Activated CD8-positive, alpha-beta memory T cell treated with anti-CD3 and anti-CD28 coated beads, Interleukin-2, amount 50 U/mL, for 1 hour (primary cell): ENCODE measurements around the gene SPATA19.

Experiments used
- DNase-seq: peaks from one replicate; pipeline ENCODE4 v3.0.0-alpha.2; 2020; ENCODE audit errors: extremely low read depth

Gene SPATA19

DNA sequence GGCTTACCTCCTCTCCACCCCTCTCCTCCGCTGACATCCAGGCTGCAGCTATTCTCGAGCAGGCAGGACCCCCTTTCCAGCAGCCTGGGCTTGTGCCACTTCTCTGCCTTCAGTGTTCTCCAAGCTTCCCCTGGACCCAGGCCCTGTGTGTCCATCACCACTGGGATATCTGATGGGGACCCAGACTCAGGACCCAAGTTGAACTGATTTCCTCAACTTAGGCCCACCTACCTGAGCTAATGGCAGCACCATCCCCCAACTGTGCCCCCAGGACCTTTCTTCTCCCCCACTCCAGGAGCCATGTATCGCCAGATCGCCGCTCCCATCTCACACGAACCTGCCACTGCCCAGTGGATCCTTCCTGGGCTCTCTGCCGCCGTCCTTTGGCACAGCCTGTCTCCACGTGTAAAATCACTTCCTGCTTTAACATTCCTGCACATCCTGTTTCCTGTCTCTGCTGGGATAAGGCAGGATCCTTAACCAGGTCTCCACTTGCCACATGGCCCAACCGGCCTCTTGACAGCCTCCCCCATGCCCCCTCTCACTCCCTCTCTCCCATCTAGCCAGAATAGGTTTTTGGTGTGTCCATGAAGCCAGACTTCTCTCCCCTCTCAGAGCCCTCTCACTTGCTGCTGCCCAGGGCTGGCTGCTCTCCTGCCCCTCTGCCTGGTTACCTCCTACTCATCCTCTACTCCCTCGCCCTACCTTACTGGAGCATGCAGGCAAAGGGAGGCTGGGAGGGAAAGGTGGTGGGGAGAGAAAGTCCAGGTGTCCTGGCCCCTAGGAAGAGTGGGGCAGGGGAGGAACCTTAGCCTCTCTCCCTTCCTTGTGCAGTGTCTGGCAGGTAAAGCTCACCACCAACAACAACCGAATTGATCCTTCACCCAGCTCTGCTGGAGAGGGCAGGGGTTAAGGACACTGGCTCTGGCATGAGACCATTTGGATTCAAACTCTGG lies 9.4 kb downstream of the SPATA19 start:
- DNase-seq = no peak

GRCh38 chr11:133834682-133835592 lies 10.4 kb downstream of the SPATA19 start:
- no peak for DNase-seq

GRCh38 chr11:133833898-133834681 lies 11.2 kb downstream of the SPATA19 start:
- DNase-seq = no peak

DNA sequence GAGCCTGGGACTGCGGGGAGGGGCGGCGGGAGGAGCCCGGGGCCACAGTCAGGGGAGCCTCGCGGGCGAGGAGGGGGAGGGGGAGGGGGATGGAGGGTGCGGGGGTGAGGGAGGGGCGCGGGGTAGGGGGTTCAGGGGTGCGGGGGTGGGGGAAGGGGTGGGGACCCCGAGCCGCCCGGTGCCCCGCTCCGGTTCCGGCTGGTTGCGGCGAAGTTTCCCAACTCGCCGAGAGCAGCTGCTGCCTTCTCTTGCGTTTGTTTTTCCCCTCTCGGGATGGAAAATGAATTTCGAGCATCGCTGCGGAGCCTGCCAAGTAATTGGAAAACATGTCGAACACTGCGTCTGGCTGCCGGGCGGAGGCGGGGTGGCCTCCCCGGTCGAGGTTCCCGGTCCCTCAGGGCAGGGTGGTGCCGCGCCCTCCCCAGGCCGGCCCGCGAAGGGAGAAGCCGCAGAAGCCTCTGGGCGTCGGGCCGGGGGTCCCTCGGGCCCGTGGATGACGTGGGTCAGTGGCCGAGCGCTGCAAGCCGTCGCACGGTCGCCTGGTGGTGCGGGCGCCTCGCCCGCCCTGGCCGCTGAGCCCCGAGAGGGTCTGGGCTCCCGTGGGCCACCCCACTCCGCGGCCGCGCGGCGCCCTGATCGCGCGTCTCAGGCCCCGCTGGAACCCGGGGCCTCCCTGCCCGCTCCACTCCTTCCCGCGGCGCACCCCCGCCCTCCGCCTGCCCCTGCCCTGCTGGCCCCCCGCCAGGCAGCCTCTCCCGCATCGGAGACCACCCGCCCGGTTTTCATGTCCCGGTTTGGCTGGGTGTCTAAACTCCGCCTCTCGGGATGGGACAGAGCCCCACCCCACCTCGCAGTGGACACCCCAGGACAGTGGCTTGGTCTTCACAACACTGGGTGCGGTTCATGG lies 12.1 kb downstream of the SPATA19 start:
- DNase-seq = no peak

- DNase-seq = no peak
These were observed 13.0 kb downstream of the SPATA19 start for GRCh38 chr11:133832096-133832990.

DNA sequence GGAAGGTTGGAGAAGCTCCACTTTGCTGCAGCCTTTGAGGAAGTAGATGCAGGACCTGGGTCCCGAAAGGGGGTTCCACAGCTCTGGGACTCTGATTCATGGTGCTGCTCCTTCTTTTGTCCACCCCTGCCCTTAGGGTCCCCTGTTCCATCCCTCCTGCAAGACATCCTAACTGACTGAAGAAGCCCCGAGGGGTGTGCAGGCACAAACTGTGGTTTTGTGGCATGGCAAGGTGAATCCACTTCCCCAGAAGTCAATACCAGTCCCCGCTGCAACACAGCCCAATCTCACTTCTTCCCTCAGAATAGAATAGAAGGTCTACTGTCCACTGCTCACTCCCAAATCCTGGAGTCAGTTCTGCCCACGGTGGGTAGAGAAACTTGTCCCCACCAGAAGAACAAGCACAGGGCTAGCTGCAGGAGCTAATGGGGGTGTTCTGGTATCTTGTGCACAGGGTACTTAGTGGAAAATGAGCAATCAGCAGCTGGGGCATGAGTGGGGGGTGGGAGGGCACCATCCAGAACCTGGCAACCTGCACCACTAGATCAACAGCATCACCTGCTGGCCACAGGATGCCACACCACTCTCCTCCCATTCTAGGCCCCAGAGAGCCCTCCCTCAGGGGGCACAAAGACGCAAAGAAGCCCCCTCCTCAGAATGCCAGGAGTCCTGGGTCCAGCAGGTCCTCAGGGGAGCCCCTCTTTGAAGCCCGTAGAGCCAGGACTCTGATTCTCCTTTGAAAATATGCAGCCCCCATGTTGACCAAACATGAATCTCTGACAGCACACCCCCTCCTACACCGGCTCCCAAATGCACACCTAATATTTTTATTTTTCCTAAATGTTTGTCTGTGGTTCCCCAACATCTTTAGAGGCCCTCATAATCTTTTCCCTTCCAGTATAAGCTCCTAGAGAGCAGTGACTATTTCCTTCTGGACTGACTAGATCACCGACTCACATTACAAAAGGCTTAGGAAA lies 14.1 kb downstream of the SPATA19 start:
- no peak for DNase-seq

DNA sequence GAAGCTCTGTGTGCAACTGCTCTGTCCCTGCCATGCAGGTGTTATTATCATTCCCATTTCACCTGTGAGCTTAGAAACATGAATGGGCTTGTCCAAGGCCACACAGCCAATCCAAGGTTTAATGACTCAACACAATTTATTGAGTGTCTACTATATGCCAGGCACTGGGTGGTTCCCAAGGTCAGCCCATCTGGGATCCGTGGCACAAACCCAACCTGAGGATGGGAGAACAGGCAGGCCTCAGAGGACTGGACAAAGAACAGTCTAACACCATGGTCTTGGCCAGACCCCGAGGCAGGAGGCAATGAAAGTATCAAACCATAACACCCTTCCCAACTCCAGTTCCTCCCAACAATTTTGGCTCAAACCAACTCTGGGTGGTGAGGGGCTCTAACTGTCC lies 15.7 kb downstream of the SPATA19 start:
- no peak for DNase-seq

GRCh38 chr11:133828871-133829270 lies 16.4 kb downstream of the SPATA19 start:
- DNase-seq = no peak

DNA sequence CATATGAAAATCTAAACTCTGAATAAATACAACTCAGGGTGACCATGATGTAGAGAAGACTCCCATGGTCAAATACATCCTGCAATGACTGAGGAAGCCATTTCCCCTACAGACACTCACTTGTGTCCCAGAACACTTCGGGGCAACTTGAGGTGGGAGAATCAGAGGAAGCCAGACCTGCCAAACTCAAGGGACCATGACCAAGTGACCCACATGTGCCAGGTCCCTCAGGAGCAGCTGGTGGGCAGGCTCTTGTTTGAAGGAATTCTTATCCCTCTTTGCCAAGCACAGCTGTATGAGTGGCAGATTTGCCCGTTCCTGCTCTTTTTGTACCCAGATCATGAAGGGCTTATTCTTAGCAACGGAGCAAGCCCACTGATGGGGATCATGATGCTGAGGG lies 17.8 kb downstream of the SPATA19 start:
- no peak for DNase-seq

DNA sequence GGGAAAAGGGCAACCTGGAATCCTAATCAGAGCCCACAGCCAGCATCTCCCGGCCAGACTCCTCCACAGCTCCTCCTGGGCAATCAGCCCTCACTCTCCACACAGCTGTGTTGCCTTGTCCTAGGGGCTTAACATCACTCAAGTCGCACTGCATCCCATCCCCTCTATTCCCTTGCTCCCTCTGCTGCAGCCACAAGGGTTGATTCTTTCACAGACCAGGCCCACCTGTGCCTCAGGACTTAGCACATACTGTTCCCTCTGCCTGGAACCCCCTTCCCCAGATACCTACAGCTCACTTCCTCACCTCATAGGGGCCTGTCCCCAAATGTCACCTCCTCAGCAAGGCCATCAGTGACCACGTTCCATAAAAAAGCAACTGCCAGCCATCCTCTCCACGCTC lies 18.4 kb downstream of the SPATA19 start:
- no peak for DNase-seq

- DNase-seq = no peak
These were observed 19.6 kb downstream of the SPATA19 start for GRCh38 chr11:133825666-133826065.

DNA sequence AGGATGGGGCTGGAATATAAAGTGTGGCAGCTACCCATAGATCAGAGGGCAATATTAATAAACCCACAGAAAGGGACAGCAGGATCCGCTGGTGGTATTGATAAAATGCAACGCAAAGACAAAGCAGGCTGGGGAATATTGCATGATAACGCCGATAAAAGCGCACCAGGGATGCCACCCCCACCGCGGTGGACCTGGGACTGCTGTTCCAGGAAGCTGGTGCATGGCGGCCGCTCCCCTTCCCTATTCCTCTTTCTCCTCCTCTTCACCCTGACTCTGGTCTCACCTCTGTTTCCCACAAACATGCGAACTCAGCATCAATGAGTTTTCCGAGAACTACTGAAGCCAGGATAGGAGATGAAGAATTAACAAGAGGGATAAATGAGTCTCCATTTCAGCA lies 20.2 kb downstream of the SPATA19 start:
- no peak for DNase-seq

- no peak for DNase-seq
These were observed 20.7 kb downstream of the SPATA19 start for GRCh38 chr11:133824593-133824992.

GRCh38 chr11:133823614-133824013 lies 21.7 kb downstream of the SPATA19 start:
- DNase-seq = no peak

DNA sequence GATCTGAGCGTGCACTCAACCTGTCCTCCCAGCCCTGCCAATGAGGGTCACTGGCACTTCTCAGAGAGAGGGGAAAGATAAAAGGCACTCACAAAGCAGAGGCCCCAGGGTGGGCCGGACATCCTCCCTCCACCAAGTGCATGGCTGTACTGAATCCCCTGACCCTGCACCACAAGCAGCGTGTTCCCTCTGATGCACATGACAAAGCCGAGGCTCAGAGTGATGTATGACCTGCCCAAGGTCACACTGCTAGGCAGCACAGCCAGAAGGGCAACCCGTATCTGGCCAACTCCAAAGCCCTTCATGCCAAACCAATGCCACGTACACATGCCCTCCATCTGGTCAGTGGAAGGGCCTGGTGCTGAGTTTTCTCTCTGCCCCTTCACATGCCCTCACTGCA lies 22.1 kb downstream of the SPATA19 start:
- DNase-seq = no peak

GRCh38 chr11:133821776-133822175 lies 23.5 kb downstream of the SPATA19 start:
- DNase-seq = no peak

DNA sequence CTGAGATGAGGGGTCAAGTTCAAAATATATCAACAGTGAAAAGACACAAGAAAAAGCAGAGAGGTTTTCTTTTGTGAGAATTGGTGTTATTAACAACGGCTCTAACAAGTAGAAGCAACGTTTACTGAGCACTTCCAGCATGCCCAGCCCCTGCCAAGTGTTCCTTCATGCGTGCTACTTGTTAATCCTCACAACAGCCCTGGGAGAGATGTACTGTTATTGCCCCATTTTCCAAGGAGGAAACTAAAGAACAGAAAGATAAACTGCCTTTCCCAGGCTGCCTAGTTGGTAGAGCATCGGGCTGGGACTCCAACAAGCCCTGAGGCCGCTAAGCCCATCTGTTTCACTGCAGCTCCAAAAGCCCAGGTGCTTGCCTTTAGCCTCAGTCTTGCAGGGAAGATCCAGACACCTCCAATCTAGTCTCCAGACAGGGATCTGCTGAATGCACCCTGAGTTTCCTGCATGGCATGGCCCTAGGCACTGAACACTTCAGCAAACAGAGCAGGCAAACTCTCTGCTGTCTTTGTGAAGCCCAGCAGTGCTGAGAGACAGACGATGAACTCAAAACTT lies 25.5 kb downstream of the SPATA19 start:
- no peak for DNase-seq

- no peak for DNase-seq
These were observed 26.2 kb downstream of the SPATA19 start for GRCh38 chr11:133819114-133819513.
